Stimulated activated CD8-positive, alpha-beta memory T cell treated with anti-CD3 and anti-CD28 coated beads, Interleukin-7, amount 100 ng/mL, for 4 hours (primary cell): ENCODE data around the gene ALX4.

Source experiments
- DNase-seq, 2 donors: peaks; one replicate each; pipeline ENCODE4 v3.0.0-alpha.2; 2020; ENCODE audit warnings: low read depth in 2 of 2

ALX4 gene

DNA sequence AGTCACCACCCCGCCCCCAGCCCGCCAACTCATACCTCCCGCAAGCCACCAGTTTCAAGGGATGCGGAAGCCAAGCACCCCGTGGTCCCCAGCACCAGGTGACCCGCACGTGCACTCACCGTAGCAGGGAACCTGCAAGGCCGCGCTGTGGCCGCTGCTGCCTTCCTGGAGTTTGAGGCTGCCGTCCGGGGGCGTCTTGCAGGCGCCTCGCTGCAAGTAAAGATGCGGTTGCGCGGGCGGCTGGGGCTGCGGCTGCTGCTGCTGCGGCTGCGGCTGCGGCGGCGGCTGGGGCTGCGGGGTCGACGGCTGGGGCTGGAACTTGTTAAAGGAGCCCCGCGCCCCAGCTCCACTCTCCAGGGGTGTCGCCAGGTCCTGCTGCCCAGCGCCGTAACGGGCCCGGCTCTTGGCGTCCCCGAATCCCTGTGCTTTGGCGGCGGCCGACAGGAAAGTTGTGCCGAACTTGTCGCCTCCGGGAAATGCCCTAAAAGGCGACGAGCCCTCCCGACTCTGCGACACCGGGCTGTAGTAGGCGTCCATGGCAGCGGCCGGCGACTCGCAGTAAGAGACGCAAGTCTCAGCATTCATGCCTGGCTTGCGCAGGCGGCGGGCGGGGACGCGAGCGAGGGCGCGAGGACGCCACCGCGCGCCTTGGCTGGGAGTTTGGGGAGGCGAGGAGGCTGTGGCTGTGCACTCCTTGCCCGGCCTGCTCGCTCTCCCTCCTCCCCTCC lies at the start of gene ALX4:
Gene ALX4 (minus strand): TSS at position 662 of the 728 bp plus-strand sequence. CDS start 77 bp downstream, at position 585.
- no peak for DNase-seq

DNA sequence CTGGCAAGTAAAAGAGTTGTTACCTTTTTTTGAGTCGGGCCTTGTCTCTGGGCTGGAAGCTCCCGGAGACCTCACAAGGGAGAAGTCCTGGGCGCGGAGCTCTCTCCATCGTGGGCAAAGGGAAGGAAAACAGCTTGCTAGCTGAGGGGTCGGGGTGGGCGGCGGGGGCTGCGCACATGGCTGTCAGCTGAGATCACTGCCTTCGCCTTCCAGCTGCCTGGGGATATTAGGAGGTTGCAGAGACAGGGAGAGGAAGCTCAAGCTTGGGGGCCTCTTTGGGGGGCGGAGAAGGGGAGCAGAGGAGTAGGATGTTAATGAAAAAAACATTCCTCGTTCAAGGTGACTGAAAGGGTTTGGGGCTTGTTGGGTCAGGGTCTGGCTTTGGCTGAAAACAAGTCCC lies 49.2 kb upstream of the ALX4 start:
- no peak for DNase-seq

- DNase-seq, result no peak
These were observed 48.8 kb upstream of the ALX4 start for GRCh38 chr11:44358713-44359112.

DNA sequence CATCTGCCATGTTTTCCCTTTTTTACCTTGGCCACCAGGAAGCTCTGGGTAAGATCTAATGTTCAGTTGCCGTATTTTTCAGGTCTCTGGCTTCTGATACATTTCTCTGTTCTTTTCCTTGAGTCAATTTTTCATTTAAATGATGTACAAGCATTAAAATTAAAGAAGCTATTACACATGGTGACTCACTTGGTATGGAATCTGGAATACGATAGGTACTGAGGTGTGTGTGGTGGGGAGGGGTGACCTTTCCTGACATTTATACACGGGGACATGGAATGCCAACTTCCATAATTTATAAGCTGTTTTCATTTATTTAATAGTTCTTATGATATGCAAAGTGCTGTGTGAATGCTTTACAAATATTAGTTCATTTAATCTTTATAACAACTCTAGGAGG lies 47.8 kb upstream of the ALX4 start:
- no peak for DNase-seq

- no peak for DNase-seq
These were observed 46.4 kb upstream of the ALX4 start for GRCh38 chr11:44356351-44356750.

DNA sequence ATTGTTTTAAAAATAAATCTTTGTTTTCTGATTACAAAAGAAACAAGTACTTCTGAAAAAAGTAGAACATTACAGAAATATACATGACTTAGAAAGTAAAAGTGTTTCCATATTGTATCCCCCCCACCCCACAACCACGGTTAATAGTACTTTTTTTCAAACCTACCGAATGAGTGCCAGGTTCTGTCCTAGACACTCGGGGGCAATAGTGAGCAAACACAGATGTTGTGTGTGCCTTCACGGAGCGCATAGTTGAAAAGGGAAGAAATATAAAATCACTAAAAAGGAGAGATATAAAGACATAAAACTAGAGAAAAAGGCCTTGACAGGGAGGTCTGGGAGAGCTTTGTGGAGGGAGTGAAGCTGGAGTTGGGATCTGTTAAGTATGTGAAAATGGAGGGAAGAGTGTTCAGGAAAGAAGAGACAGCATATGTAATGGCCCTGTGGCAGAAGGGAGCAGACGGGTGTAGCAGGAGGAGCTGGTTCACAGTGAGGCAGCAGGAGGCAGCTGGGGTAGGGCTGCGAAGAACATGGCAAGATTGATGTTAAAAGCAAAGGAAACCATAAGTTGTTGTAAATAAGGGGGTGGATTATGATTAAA lies 42.1 kb upstream of the ALX4 start:
- DNase-seq, result no peak

DNA sequence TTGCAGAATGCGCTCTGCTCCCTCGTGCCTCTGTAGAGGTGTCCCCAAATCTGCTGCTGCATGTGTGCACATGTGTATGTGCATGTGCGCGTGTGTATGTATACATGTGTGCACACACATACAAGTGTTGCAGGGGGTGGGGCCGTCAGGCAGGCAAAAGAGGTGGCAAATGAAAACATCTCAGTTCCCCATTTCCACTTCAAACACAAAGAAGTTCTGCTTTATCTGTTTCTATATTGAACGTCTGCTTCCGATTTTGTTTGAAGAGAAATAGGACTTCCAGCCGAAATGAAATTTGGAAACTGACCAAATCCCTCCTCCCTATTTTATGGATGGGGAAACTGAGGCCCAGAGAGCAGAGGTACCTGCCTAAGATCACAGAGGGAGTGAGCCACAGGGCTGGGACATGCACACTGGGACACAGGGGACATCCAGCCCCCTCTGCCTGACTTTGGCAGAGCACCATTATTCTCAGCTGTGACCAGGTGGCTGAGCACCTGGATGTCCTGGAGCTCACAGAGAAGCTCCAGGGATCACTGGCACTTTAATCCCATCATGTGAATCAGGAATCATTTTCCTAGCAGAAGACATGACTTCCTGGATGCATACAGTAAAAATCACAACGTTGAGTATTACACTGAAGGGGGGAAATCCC lies 41.2 kb upstream of the ALX4 start:
- no peak for DNase-seq

DNA sequence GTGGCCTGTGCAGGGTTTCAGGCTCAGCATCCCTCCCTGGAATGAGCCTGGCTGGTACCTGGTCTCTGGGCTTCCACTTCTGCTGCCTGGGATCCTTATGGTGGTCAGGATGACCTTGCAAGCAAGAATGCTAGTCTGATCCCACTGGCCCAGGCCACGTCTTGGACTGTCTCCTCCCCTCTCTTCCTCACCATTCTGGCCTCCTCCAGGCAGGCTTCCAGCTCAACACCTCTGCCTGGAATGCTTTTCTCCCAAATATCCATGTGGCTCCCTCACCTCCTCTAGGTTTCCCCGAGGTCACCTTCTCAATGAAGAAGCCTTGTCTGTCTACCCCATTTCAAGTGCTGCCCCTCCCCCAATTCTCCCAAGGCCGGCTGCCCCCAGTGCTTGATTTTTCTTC lies 39.4 kb upstream of the ALX4 start:
- DNase-seq, result no peak

DNA sequence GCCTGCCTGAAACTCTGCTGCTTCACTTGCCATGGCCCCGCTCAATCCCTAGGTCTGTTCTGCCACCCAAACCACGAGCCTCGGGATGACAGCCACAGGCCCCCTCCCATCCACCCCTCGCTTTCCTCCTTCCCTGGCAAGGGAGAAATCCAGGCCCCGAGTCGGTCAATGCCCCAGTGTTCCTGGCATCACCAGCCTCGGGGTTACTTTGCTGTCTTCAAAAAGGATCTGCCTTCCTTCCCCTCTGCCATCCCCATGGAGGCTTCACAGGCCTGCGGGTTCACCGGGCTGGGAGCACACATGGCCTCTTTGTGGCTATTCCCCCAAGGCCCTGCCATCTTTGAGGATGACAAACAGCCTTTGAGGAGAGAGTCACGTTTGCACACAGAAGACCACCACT lies 38.8 kb upstream of the ALX4 start:
- DNase-seq, result no peak

GRCh38 chr11:44348114-44348513 lies 38.2 kb upstream of the ALX4 start:
- no peak for DNase-seq

DNA sequence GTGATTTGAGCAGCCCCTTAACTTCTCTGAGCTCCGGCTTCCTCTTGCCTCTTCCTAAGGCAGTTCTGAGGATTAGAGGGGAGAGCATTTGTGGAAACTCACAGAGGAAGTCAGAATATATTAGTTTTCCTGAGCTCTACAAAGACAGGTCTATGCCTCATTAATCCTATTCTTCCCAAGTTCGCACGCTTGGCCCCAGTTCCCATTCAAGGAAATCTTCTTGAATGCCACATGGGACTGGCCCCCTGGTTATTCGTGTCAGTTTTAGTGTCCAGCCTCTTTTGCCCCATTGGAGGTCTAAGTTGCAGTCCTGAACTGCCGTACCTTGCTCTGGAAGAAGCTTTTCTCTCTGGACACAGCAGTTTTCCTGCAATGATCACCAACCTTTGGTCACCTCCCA lies 37.6 kb upstream of the ALX4 start:
- no peak for DNase-seq

- DNase-seq, result no peak
These were observed 37.0 kb upstream of the ALX4 start for GRCh38 chr11:44346983-44347382.

- DNase-seq, result no peak
These were observed 35.8 kb upstream of the ALX4 start for GRCh38 chr11:44345781-44346180.

- DNase-seq, result no peak
These were observed 35.0 kb upstream of the ALX4 start for GRCh38 chr11:44344921-44345320.

- DNase-seq, result no peak
These were observed 34.5 kb upstream of the ALX4 start for GRCh38 chr11:44344423-44344820.

GRCh38 chr11:44343778-44344422 lies 34.0 kb upstream of the ALX4 start:
- no peak for DNase-seq

DNA sequence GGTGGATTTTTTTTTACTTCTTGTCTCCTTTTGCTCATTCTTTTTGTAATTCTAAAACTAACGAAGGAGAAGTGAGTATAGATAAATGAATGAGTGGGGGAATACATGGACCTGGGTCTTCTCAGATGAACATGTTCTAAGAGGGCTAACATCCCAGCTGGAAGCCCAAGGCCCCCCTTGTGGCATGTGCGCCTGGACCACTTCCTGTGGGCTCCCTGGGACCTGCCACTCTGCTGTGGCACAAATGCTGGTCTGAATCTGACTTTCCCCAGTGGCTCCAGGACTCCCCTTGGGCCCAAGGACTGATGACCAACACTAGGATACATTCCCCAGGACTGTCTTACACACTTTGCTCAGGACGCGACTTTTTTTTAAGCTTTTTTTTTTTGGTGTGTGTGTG lies 32.7 kb upstream of the ALX4 start:
- DNase-seq, result no peak

GRCh38 chr11:44340656-44341055 lies 30.7 kb upstream of the ALX4 start:
- DNase-seq, result no peak

DNA sequence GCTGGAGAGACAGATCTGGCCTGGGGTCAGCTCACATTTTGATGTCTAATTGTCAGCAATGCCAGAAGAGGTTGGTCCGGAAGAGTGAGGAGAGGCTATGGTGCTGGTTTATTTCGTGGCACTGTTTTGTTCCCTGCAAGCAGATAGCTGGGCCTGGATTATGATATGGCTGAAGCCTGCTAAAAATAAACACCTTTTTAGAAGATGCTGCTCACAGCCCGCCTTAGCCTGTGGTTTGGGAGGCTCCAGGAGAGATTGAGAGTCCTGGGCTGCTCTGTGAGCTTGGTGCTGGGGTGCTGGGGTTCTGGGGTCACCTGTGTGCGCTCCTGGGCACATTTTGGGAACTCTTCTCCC lies 29.6 kb upstream of the ALX4 start:
- no peak for DNase-seq

- DNase-seq, result no peak
These were observed 29.0 kb upstream of the ALX4 start for GRCh38 chr11:44338698-44339529.

- no peak for DNase-seq
These were observed 28.1 kb upstream of the ALX4 start for GRCh38 chr11:44338026-44338425.

DNA sequence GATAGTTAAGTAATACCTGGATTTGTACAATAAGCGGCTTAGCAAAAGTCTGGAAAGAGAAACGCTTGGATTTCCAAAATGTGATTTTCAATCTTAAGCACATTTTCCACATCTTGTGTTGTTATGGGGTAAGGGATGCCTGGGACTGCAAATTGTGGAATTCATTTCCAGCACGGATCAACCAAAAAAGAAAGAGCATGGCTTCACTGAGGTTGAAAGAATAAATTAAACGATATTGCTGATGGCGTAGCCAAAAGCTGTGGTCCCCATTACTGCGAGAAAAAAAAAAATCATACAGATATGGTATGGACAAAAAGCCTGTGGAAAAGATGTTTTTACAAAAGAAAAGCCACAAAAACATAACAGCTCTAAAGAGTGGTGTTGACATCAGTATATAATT lies 26.0 kb upstream of the ALX4 start:
- DNase-seq, result no peak
